Mammary epithelial cell (primary cell): ENCODE measurements around the gene COL13A1.

Source experiments
- CTCF ChIP-seq, 2 donors: IDR thresholded peaks in 1 of 2; conservative IDR thresholded peaks in 1 of 2; 2 replicates each; pipeline ENCODE4 v1.5.1; 2011 to 2012; ENCODE audit warnings: inconsistent platforms in 2 of 2, low read length in 2 of 2, mild to moderate bottlenecking in 2 of 2, control low read depth in 1 of 2, low read depth in 1 of 2; ENCODE audit not compliant: insufficient read depth in 1 of 2; ENCODE audit errors: extremely low read depth in 1 of 2
- EZH2 ChIP-seq: IDR thresholded peaks from 2 replicates; pipeline ENCODE4 v1.6.1; 2012; ENCODE audit warnings: low read length, inconsistent platforms, borderline replicate concordance

GRCh38 chr10:69952821-69953221 is 151.1 kb downstream of the COL13A1 start:
- TF ChIP-seq CTCF (conservative IDR thresholded peaks at IDR 0.05 in 1 of 2, IDR thresholded peaks at IDR 0.05 in 1 of 2; ENCODE audit: extremely low read depth in 1 of 2, insufficient read depth in 1 of 2, low read depth in 1 of 2, low read length in 2 of 2): no peak
- TF ChIP-seq EZH2: no peak
